ENCODE results near the gene FANCC.

Gene FANCC

DNA sequence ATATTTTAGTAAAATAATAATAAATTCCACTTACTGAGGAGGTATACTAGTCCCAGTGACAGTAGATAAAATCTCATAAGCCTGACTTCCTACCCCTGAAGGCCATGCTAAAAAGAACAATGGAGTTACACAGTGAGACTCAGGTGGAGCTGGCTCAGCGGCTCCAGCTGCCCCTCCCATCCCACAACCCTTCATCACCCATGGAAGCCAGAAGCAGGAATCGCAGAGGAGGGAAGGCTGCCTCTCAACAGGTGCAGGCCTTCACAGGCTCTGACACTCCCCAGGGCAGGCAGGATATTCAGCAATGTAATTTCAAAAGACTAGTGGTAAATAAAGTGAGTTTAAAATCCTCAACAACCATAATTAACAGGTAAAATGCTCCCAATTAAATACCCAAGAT, 67.5 kb downstream of the FANCC start:
- TF ChIP-seq CTCF (IDR thresholded peaks at IDR 0.05; ENCODE audit: control insufficient read depth, insufficient read depth, low read depth, low read length, missing control alignments): no peak
- no peak for DNase-seq (ENCODE audit: low read depth)
- no peak overlapping the region for H3K4me3 ChIP-seq (ENCODE audit: control insufficient read depth, low read depth, low read length)

DNA sequence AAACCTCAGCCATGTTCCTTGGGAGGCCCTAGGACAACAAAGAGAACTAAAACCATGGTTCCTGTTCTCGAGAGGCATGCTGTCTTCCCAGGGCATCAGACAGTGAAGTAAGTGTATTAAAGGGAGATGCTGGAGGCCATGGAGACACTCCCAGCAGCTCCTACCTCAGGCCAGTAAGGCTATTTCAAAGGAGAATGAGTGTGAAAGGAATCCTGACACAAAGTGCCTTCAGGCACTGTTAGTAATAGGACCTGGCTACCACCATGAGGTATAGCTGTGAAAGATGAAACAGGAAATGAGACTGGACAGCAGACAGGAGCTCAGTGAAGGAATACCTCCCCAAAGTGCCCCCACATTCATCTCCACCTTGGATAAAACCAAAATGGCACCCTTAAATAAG, 71.0 kb downstream of the FANCC start:
- no peak overlapping the region for H3K4me3 ChIP-seq (ENCODE audit: control insufficient read depth, low read depth, low read length)
- no peak for DNase-seq (ENCODE audit: low read depth)
- TF ChIP-seq CTCF (IDR thresholded peaks at IDR 0.05; ENCODE audit: control insufficient read depth, insufficient read depth, low read depth, low read length, missing control alignments): no peak

GRCh38 chr9:95242613-95243012, 74.9 kb downstream of the FANCC start:
- no peak for DNase-seq (ENCODE audit: low read depth)
- TF ChIP-seq CTCF (IDR thresholded peaks at IDR 0.05; ENCODE audit: control insufficient read depth, insufficient read depth, low read depth, low read length, missing control alignments): no peak
- H3K4me3 ChIP-seq (ENCODE audit: control insufficient read depth, low read depth, low read length): no peak overlapping the region

DNA sequence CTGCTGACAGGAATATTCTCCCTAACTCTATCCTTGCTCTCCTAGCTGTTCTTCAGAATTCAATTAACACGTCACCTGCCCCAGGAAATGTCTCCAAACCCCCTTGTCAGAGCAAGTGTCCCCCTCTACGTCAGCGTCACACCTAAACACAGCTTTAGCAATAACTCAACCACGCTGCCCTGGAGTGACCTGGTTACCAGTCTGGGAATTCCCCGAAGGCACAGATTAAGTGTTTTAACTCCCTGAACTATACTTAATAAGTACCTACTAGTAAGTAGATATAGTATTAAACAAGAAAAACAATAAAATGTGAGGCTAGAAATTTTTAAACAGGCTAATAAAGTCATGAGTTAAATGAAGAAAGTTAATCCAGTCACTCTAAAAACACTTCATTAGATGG, 78.4 kb downstream of the FANCC start:
- DNase-seq (ENCODE audit: low read depth): no peak
- no peak for TF ChIP-seq CTCF (IDR thresholded peaks at IDR 0.05; ENCODE audit: control insufficient read depth, insufficient read depth, low read depth, low read length, missing control alignments)
- H3K4me3 ChIP-seq (ENCODE audit: control insufficient read depth, low read depth, low read length): no peak overlapping the region

- no peak overlapping the region for H3K4me3 ChIP-seq (ENCODE audit: control insufficient read depth, low read depth, low read length)
- no peak for TF ChIP-seq CTCF (IDR thresholded peaks at IDR 0.05; ENCODE audit: control insufficient read depth, insufficient read depth, low read depth, low read length, missing control alignments)
- no peak for DNase-seq (ENCODE audit: low read depth)
These were observed 80.2 kb downstream of the FANCC start for GRCh38 chr9:95237336-95237735.

DNA sequence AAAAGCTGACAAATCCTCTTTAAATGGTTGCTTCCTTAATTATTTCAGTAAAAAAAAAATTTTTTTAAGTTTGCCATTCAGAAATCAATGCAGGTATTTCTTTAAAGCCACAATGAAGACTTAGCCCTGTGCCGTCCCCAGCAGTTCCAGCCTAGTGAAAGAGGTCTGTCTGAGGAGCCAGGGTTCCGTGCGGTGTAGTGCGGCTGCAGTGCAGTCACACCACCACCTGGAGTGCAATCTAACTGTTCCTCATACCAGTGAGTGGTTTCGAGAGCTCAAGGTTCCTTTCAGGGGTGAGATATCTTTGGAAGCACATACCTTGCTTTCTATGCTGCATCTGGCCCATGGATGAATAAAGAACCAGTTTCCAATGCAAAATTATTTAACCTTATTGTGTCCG, 87.5 kb downstream of the FANCC start:
- DNase-seq (ENCODE audit: low read depth): no peak
- no peak for TF ChIP-seq CTCF (IDR thresholded peaks at IDR 0.05; ENCODE audit: control insufficient read depth, insufficient read depth, low read depth, low read length, missing control alignments)
- H3K4me3 ChIP-seq (ENCODE audit: control insufficient read depth, low read depth, low read length): no peak overlapping the region
